GM15510 (cell line): ENCODE measurements around the gene NR1D1.

ENCODE experiments used
- POLR2A ChIP-seq: IDR thresholded peaks from 3 replicates; pipeline ENCODE4 v1.6.1; 2011; ENCODE audit warnings: borderline replicate concordance; ENCODE audit not compliant: insufficient read length; ENCODE audit errors: extremely low read depth

NR1D1 gene

GRCh38 chr17:40076591-40076990 is 23.8 kb downstream of the NR1D1 start:
- TF ChIP-seq POLR2A, result no peak

DNA sequence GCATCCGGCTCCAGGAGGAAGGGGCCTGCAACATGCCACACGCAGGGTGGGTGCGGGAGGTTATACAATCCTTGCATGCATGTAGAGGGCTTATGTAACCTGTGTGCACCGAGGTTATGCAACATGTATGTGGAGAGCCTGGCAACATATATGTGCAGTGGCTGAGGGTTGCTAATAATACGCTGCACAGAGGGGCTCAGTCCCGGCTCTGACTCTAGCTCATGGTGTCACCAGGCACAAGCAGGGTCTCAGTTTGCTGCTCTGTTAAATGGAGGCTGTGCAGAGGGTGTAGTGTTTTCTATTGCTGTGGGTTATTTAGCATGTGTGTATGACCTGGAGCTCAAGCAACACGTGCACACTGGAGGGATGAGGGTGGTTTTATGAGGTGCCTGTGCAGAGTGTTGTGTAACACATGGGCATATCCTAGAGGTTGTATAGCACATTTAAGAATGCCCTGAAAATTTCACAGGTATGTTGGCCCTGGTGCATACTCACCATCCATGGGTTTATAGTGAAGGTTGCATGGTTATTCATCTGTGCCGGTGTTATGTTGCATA is 24.4 kb downstream of the NR1D1 start:
- no peak for TF ChIP-seq POLR2A

DNA sequence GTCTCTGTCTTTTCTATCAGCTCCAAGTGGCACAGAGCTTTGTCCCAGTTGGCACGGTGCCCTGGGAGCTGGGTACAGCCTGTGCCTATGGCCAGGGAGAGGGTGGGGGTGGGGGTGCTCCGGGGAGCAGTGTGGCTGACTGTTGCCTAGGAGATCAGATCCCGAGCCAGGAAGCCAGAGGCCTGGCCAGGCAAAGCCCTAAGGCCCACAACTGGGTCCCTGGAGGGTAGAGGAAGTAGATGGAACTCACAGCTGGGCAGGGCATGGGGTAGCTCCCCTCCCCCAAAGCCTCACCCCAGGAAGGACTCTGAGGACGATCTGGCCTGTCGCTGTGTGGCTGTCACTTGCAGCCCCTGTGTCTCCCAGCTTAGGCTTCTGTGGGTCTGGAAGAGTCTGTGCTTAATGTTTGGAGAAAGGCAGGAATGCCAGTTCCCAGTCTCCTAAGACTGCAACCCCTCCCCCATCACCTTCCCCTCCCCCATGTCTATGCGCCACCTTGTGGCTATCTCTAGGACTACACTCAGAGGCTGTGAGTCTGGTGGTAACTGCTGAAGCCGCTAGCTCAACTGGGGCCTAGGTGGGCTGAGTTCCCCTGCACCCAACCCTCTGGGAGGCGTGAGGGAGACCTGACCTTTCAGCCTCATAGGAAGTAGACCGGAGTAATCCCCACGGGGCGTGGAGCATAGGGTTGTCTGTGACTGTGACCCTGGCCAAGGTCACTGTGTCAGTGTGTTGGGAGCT is 25.0 kb downstream of the NR1D1 start:
- TF ChIP-seq POLR2A, result no peak

GRCh38 chr17:40074871-40075200 is 25.6 kb downstream of the NR1D1 start:
- TF ChIP-seq POLR2A, result no peak

DNA sequence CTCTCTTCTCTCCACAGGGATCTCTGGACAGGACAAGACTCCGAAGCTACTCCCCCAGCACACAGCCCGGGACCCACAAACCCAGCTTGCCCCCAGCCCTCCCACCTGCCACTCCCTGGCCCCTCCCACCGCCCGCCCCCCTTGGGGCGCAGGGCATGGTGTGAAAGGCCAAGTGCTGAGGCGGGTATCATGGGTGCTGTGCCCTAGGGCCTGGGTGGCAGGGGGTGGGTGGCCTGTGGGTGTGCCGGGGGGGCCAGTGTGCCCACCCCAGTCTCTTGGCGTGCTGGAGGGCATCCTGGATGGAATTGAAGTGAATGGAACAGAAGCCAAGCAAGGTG is 26.2 kb downstream of the NR1D1 start:
- no peak for TF ChIP-seq POLR2A

DNA sequence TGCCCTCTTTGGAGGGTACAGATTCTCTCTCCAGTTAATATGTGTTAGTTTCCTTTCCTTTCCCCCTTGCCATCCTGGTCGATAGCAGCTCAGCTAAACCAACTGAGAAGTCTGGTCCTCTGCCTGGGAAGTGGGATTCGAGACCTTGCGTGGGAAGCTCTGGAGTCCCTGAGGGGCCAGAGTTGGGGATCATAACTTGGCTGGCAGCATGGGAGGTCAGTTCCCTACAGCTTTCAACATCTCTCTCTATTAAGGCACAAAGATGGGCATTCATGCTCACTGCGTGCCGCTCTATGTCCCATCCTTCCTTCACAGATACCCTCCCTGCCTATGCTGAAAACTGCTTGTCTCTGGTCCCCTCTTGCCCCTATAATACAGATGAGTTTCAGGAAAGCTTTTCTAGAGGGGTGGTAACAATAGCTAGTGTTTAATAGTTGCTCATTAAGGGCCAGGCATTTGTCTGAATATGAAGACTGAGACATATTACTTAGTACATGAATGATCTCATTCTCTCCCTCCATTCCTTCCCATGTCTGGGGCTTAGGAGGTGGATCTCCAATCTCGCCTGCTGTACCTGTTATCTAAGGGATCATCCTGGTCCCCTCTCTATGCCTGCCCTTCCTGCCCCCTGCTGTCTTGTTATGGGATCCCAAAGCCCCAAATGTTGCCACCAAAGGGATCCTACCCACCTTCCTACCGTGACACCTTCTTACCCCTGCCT is 26.8 kb downstream of the NR1D1 start:
- TF ChIP-seq POLR2A, result no peak

GRCh38 chr17:40072735-40073346 is 27.5 kb downstream of the NR1D1 start:
- no peak for TF ChIP-seq POLR2A

DNA sequence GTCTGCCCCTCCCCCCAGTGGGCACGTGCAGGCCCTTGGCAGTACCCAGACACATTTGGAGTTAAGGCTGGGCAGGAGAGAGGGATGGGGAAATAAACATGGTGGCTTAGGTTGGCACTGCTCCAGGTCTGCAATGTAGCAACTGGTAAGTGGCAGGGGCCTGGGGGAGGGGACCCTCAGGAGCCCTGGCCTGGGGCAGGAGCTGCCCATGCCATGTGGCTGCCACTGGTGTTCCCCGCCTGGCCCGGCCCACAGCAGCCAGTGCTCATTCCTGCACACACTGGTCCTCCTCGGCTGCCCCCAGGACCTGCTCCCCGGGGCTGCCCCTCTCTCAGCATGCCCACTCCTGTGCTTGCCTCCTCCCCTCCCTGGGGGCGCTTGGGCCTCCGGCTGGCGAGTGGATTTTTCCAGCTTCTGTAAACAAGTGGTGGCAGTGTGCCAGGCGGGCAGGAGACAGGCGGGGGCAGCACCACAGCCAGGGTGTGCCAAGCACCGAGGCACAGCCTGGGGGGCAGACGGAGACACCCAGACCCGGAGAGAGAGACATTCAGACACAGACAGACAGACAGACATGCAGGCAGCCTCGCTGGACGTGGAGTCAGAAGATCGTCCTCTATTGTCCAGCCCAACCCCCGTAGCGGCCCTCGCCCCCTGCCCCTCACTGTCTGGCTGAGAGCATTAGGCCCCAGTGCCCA is 28.2 kb downstream of the NR1D1 start:
- TF ChIP-seq POLR2A, result no peak

- no peak for TF ChIP-seq POLR2A
Observed at GRCh38 chr17:40071313-40072039, 28.9 kb downstream of the NR1D1 start.

- TF ChIP-seq POLR2A, result no peak
Observed at GRCh38 chr17:40070709-40071312, 29.6 kb downstream of the NR1D1 start.

- TF ChIP-seq POLR2A, result no peak
Observed at GRCh38 chr17:40069751-40070708, 30.4 kb downstream of the NR1D1 start.

DNA sequence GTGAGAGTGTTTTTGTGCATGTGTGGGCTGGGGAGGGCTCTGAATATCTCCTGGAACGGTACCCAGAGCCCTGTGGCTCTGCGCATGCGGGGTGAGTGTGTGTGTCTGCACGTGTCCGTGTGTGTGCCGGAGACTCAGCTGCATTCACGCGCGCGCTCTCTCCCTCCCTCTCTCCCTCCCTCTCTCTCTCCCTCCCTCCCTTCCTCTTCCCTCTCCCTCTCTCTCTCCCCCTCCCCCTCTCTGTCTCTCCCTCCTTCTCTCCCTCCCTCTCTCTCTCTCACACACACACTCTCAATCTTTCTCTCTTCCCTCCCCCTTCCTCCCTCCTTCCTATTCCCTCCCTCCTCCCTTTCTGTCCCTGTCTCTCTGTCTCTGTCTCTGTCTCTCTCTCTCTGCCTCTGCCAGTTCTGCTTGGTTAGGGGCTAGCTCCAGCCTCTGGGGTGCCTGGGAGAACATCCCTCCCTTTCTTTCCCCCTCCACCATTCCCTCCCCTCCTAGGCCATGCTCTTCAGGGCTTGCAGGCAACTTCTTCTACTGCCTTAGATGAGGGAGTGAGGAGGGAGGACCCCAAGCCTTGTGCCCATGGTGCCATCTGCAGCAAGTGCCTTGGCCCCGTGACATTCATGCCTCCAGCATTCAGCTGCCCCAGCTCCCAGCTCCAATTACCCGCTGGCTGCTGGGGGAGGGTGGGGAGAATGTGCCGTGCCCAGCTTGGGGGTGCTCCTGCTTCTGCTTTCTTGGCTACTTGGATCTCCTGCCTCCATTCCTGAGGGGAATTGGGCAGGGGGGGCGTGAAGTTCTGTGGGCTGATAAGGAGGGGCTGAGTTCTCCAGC is 31.3 kb downstream of the NR1D1 start:
- peak; percentile 22 for TF ChIP-seq POLR2A
